NCI-H2196 treated with DMSO at 0.1 percent for 48 hours (cell line): ENCODE results near the gene CD300A.
"Not testable (repeated sequence)": the region's sequence is repeated elsewhere in the genome, so short reads cannot be mapped to it uniquely, and the experiment has no call there.

ENCODE experiments used
- DNase-seq: peaks from one replicate; lab custom pipeline; 2025; ENCODE audit not compliant: unreplicated experiment; lab: John Stamatoyannopoulos, UW

Gene CD300A

DNA sequence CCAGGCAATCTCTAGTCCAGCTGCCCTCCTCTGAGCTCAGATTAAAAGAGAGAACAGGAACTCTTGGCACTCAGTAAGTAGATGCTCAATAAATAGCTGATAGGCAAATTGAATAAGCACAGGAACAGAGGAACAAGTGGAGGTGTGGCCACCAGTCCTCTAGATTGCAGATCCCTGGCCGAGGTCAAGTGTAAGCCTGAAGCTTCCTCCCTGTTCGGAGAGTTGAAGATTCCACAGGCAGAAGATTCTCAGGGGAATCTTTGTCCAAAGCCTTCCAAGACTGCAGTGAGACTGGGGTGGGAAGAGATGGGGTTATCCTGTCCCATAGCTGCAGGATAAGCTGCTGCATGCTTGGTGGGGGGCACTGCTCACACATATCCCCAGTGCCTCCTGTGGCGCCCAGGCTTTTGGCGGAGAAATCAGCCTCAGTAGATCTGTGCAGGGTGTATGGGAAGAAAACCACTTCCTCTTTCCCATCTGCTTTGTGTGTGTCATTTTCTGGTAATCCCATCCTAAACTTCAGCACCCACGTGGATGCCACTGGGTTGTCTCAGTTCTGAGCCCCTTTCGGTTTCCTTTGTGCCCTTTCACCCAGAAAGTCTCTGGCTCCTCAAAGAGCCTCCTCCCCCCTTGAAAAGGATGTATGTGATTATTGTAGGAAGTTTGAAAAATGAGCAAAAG lies 12.1 kb downstream of the CD300A start:
- DNase-seq = no peak

- no peak for DNase-seq
Measured at GRCh38 chr17:74480290-74480689, 13.9 kb downstream of the CD300A start.

GRCh38 chr17:74481621-74482020 lies 15.2 kb downstream of the CD300A start:
- no peak for DNase-seq

DNA sequence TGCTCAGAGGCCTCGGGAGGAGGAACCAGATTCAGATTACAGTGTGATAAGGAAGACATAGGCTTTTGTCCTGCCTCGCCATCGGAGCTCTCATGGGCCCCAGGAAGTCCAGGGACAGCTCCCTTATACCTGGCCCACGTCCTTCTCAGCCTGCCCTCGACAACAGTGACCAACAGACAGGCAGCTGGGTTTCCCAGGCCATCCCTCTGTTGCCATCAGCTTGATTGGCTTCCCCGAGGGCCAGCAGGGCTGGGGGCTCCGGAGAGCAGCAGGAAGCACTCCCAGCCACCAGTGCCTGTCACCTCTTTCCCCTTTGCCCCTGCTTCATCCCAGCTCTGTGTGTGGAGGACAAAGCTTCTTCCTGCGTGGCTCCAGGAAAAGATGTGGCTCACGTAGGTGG lies 17.6 kb downstream of the CD300A start:
- no peak for DNase-seq

DNA sequence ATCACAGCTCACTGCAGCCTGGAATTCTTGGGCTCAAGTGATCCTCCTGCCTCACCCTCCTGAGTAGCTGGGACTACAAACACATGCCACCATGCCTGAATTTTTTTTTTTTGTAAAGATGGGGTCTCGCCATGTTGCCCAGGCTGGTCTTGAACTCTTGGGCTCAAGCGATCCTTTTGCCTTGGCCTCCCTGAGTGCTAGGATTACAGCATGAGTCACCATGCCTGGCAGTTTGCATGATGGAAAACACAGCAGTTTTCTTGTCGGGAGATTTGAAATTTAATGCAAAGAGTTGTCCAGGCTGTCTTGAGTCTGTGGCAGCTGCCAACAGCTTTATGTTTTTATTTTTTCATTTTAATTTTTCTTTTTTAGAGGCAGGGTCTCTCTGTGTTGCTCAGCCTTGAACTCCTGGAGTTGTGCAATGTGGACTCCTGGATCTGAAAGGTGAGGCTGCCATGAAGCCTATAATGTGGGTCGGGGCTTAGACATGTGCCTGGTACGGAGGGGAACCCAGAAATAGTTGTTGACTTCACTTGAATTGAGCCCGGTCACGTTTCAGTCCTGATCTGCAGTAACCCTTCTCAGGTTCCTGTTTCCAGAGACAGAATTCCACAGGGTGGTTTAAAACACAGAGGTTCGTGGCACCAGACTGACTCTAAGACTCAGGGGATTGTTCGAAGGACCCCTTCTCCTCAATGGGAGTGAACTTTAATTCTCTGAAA lies 18.7 kb downstream of the CD300A start:
- DNase-seq = no peak

DNA sequence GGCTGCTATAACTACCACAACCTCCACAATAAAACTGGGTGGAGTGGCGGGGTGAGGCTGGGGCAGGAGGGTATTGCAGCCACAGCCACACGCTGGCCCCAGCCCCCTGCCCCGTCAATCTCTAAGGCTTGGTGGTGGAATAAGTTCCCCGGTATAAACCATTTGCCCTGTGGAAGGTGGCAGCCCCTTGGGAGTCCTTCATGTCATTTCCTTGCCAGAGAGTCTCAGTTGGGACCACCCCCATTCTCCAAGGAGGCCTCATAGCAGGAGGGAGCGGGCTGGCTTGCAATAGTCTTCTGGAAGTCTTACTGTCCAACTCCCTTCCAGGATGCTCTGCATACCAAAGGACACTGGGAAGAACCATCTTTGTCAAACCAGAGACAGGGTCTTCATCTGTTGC lies 19.4 kb downstream of the CD300A start:
- DNase-seq = no peak

DNA sequence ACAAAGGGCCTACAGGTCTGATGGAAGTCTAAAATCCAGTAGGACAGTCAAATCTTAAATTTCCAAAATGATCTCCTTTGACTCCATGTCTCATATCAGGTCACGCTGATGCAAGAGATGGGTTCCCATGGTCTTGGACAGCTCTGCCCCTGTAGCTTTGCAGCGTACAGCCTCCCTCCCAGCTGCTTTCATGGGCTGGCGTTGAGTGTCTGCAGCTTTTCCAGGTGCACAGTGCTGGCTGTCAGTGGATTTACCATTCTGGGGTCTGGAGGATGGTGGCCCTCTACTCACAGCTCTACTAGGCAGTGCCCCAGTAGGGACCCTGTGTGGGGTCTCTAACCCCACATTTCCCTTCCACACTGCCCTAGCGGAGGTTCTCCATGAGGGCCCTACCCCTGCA lies 21.8 kb downstream of the CD300A start:
- not testable (repeated sequence) for DNase-seq

GRCh38 chr17:74490716-74491115 lies 24.3 kb downstream of the CD300A start:
- no peak for DNase-seq

DNA sequence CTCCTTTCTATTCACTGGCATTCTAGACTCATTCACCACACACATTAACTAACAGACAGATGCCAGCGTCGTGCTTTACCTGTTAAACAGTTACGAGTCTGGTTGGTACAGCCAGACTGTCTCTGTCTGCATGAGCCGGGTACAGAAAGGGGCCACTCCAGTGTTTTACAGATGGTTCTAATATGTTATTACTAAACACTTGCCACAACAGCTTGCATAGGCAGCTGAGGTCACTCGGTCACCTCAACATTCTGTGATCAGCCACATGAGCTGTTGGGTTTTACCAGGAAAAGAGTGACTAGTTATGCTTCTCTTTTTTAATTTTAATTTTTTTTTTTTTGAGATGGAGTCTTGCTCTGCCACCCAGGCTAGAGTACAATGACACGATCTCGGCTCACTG lies 25.2 kb downstream of the CD300A start:
- DNase-seq = no peak

- peak; percentile 41 for DNase-seq
Measured at GRCh38 chr17:74493331-74493833, 26.9 kb downstream of the CD300A start.

GRCh38 chr17:74497471-74497870 lies 31.0 kb downstream of the CD300A start:
- no peak for DNase-seq

DNA sequence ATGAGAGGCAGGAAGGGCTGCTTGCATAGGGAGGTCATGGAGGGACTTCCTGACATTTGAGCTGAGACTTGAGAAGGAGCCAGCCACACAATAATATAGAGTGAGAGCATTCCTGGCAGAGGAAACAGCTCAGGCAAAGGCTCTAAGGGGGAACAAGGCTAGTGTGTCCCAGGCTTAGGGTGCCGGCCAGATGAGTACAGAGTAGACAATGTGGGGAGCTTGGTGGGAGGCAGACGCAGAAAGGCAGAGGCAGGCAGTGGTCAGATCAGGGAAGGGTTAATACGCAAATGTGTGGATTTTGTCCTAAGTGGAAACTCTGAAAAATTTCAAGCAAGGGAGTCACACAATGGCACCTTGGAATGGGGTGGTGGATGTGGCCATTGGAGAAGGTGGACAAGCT lies 33.6 kb downstream of the CD300A start:
- DNase-seq = no peak

DNA sequence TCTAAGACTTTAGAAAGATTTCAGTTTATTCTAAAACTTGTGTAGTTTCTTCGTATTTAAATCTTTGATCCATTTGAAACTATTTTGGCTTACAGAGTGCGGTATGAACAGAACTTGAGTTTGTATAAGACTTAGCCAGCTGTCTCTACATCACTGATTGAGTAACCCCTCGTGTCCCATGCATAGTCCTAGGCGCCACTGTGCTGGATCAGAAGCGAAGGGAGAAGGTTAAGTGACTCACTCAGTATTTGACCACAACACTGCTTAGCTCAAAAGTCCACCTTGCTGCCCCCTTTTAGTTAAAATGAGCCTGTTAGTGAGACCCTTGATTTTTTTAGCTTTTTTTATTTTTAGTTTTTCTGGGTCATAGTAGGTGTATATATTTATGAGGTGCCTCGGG lies 36.4 kb downstream of the CD300A start:
- no peak for DNase-seq

DNA sequence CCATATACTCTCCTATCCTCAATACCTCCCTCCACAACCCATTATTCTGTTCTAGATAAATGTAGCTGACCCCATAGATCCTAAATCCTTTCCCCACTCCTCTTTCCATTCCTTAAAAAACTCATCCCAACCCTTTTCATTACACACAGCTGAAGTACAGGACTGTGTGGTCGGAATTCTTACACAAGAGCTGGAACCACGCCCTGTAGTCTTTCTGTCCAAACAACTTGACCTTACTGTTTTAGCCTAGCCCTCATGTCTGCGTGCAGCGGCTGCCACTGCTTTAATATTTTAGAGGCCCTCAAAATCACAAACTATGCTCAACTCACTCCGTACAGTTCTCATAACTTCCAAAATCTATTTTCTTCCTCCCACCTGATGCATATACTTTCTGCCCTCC lies 37.5 kb downstream of the CD300A start:
- DNase-seq = not testable (repeated sequence)

DNA sequence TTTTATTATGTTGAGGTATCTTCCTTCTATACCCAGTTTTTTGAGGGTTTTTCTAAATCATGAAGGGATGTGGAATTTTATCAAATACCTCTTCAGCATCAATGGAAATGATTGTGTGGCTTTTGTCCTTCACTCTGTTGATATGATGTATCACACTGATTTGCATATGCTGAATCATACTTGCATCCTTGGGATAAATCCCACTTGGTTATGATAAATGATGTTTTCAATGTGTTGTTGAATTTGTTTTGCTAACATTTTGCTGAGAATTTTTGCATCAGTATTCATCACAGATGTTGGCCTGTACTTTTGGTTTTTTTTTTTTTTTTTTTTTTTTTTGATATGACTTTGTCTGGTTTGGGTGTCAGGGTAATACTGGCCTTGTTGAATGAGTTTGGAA lies 41.7 kb downstream of the CD300A start:
- DNase-seq = no peak

DNA sequence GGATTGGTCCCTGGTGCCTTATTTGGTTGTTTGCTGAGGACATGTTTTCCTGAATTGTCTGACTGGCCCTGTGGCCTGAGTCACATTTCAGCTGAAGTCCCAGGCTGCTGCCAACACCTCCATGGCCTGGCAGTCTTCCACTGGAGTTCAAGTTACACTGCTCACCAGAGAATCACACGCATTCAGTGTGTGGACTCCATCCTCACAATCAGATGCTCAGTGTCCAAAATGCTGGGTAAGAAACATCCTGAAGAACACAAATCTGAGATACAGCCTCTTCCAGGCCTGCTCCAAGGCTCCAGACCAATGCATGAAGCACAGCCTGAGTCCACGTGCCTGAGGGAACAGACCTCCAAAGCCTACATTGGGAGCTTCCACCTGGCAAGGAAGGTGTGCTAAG lies 45.6 kb downstream of the CD300A start:
- peak; percentile 18 for DNase-seq

DNA sequence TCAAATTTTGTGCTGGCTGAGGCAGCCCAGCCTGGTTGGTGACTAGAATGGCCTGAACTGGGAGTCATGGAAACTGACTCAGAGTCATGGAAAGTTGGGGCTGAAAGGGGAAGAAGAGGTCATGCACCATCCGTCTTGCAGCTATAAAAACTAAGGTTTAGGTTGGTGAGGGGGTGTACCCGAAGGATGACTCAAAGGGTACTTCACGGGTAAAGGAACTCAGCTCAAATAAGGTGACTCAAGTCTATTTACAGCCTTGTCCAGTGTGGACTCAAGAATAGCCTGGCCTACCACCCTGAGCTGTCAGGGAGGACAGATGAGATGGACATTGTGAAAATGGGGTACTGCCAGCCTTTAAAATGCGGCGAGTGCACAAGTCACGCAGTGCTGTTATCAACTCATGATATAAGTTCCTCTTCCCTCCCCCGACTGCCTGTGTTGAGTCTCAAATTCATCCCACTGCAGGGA lies 46.2 kb downstream of the CD300A start:
- DNase-seq = no peak

- no peak for DNase-seq
Measured at GRCh38 chr17:74513987-74514631, 47.7 kb downstream of the CD300A start.

DNA sequence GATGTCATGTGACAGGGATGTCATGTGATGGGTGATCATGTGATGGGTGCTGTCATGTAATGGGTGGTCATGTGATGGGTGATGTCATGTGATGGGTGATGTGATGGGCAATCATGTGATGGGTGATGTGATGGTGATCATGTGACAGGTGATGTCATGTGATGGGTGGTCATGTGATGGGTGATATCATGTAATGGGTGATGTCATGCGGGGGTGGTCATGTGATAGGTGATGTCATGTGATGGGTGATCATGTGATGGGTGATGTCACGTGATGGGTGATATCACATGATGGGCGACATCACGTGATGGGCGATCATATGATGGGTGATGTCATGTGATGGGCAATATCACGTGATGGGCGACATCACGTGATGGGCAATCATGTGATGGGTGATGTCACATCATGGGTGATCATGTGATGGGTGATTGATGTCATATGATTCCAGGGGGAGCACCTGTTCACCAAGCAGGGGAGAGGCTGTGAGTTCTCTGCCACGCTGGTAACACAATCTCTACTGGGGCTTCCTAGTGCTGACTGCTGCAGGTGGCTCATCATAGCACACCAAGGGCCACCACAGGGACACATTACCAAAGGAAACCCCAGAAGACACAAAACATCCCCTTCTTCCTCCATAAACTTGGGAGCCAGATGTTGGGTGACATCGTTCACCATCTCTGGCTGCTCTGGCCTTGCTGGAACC lies 48.3 kb downstream of the CD300A start:
- no peak for DNase-seq

GRCh38 chr17:74515941-74516340 lies 49.5 kb downstream of the CD300A start:
- DNase-seq = no peak

DNA sequence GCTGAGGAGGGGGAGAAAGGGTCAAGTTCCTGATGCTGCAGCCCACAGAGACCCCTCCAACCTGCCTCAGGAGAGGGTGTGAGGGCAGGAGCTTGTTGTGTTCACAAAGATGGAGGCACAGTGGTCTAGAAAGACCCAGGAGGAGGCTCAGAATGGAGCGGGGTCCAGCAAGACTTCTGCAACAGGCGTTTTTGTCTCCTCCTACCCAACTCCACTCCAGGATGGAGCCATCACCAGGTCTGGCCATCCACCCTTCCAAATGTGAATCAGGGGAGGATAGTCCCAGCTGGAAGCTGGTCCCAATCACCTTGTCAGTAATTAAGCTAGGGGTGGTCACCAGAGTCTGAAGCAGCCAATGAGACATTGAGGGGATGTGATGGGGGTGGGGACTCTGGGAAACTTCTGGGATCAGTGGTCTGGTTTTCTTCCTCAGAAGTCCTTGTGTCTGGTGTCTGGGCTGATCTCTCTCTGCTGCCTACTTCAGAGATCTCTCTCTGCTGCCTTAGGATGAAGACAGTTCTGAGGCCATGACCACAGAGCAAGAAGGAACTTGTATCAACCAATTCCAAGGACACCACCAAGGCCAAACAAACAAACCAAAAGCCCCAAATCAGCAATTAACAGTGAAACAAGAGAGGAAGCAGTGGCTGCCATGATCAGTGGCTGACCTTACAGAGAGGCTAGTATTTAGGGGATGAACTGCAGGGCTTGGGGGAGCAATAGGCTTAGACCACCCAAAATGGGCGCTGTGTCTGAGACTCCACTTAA lies 50.3 kb downstream of the CD300A start:
- no peak for DNase-seq
